ENCODE data around the gene OR9I1. TPM values are rescaled to one million over a fixed set of nuclear protein-coding genes. Genes with fewer than 3 reads are reported as not detected.
A peak's percentile ranks its signal among the peaks of the same experiment; 100 is the strongest.

Gene OR9I1, protein sequence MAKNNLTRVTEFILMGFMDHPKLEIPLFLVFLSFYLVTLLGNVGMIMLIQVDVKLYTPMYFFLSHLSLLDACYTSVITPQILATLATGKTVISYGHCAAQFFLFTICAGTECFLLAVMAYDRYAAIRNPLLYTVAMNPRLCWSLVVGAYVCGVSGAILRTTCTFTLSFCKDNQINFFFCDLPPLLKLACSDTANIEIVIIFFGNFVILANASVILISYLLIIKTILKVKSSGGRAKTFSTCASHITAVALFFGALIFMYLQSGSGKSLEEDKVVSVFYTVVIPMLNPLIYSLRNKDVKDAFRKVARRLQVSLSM
- not detected for polyA plus RNA-seq
- long read RNA-seq, donor 1 = 0 reads
- long read RNA-seq, donor 2 = 0 reads
- long read RNA-seq, donor 3 = 0 reads
- long read RNA-seq, donor 4 = 0 reads
- long read RNA-seq, donor 5 = 0 reads
- long read RNA-seq, donor 6 = 0 reads
- long read RNA-seq, donor 7 = 0 reads
- long read RNA-seq, donor 8 = 0 reads
- long read RNA-seq, donor 9 = 0 reads
- long read RNA-seq, donor 10 = 0 reads

DNA sequence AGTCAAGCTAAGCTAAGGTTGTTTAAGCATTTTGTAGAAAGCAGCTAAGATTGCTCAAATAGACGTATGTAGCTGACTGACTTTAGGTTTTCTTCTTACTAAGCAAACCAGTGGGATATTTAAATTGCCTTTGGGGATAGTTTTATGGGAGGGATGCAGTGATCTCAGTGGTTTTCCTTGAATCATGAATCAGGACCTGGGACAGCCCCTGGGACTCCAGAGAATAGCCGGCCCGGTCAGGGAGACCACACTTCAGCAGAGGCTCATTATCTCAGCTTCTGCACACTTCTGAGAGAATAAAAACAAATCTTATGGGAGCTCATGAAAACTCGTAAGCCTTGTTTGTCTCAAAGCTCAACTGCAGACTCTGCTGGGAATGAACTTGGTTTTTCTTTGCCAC, at the start of gene OR9I1:
Gene OR9I1, minus strand, starts transcription at position 62 of the 400 bp plus-strand sequence. CDS start 6,086 bp downstream, outside the sequence.
- 55 to 71% (median 62%) methylated on average over 4 of the region's 4 CpGs for WGBS, 3 donors
- no peaks in the 10 kb centered on the region for H3K36me3 ChIP-seq (ENCODE audit: control insufficient read depth in 3 of 3, insufficient read depth in 2 of 3, low read depth in 1 of 3, low read length in 3 of 3)
- no peak for FAIRE-seq

GRCh38 chr11:58165504-58166106, 40.3 kb upstream of the OR9I1 start:
- FAIRE-seq = no peak
- H3K27ac ChIP-seq (ENCODE audit: low read depth in 1 of 3, low read length in 2 of 3) = peak overlapping the region; percentile 5 to 75 (median 14)
- peak; percentile 86 to 87 for DNase-seq
- H3K9me3 ChIP-seq (ENCODE audit: control insufficient read depth in 2 of 2, insufficient read depth in 1 of 2, low read depth in 1 of 2, low read length in 1 of 2) = peaks cover 0 to 2% of the 10 kb centered on the region in 2 donors
- H3K27me3 ChIP-seq (ENCODE audit: control insufficient read depth in 3 of 3, insufficient read depth in 3 of 3, low read length in 3 of 3) = no peaks in the 10 kb centered on the region
- H3K36me3 ChIP-seq (ENCODE audit: control insufficient read depth in 3 of 3, insufficient read depth in 2 of 3, low read depth in 1 of 3, low read length in 3 of 3) = no peaks in the 10 kb centered on the region
- H3K4me3 ChIP-seq (ENCODE audit: low read depth in 1 of 3, low read length in 3 of 3) = no peak overlapping the region
- WGBS, 3 donors = 16 to 53% (median 27%) methylated on average over 7 of the region's 7 CpGs
- H3K4me1 ChIP-seq (ENCODE audit: control insufficient read depth in 3 of 3, insufficient read depth in 2 of 3, low read depth in 1 of 3, low read length in 2 of 3) = peaks cover 0 to 22% (median 16%) of the 10 kb centered on the region in 3 donors

More for the DNA sequence above, at the start of gene OR9I1:
- H3K27me3 ChIP-seq (ENCODE audit: control insufficient read depth in 3 of 3, insufficient read depth in 3 of 3, low read length in 3 of 3) = no peaks in the 10 kb centered on the region
- H3K9me3 ChIP-seq (ENCODE audit: control insufficient read depth in 2 of 2, insufficient read depth in 1 of 2, low read depth in 1 of 2, low read length in 1 of 2) = no peaks in the 10 kb centered on the region
- H3K4me3 ChIP-seq (ENCODE audit: low read depth in 1 of 3, low read length in 3 of 3) = no peak within 1 kb of the TSS
- DNase-seq = no peak
- H3K4me1 ChIP-seq (ENCODE audit: control insufficient read depth in 3 of 3, insufficient read depth in 2 of 3, low read depth in 1 of 3, low read length in 2 of 3) = no peaks in the 10 kb centered on the region
- H3K27ac ChIP-seq (ENCODE audit: low read depth in 1 of 3, low read length in 2 of 3) = no peak within 1 kb of the TSS

GRCh38 chr11:58164990-58165389, 39.7 kb upstream of the OR9I1 start:
- 28 to 40% (median 30%) methylated on average over 1 of the region's 1 CpG for WGBS, 3 donors
- Histone ChIP-seq H3K4me1 (ENCODE audit: control insufficient read depth in 3 of 3, insufficient read depth in 2 of 3, low read depth in 1 of 3, low read length in 2 of 3) (peaks cover 0 to 22% (median 16%) of the 10 kb centered on the region in 3 donors), H3K36me3 (ENCODE audit: control insufficient read depth in 3 of 3, insufficient read depth in 2 of 3, low read depth in 1 of 3, low read length in 3 of 3) (no peaks in the 10 kb centered on the region), H3K27me3 (ENCODE audit: control insufficient read depth in 3 of 3, insufficient read depth in 3 of 3, low read length in 3 of 3) (no peaks in the 10 kb centered on the region), H3K9me3 (ENCODE audit: control insufficient read depth in 2 of 2, insufficient read depth in 1 of 2, low read depth in 1 of 2, low read length in 1 of 2) (peaks cover 0 to 3% of the 10 kb centered on the region in 2 donors), H3K27ac (ENCODE audit: low read depth in 1 of 3, low read length in 2 of 3) (peak overlapping the region in 2 of 3 donors; percentile 60 to 75), H3K4me3 (ENCODE audit: low read depth in 1 of 3, low read length in 3 of 3) (no peak overlapping the region)
- DNase-seq (peak in 1 of 2 donors; percentile 21), FAIRE-seq (no peak)

- Histone ChIP-seq H3K36me3 (ENCODE audit: control insufficient read depth in 3 of 3, insufficient read depth in 2 of 3, low read depth in 1 of 3, low read length in 3 of 3) (no peaks in the 10 kb centered on the region), H3K9me3 (ENCODE audit: control insufficient read depth in 2 of 2, insufficient read depth in 1 of 2, low read depth in 1 of 2, low read length in 1 of 2) (peaks cover 0 to 7% of the 10 kb centered on the region in 2 donors), H3K27ac (ENCODE audit: low read depth in 1 of 3, low read length in 2 of 3) (peak overlapping the region; percentile 40 to 44 (median 41)), H3K4me3 (ENCODE audit: low read depth in 1 of 3, low read length in 3 of 3) (no peak overlapping the region), H3K4me1 (ENCODE audit: control insufficient read depth in 3 of 3, insufficient read depth in 2 of 3, low read depth in 1 of 3, low read length in 2 of 3) (peaks cover 0 to 22% (median 16%) of the 10 kb centered on the region in 3 donors), H3K27me3 (ENCODE audit: control insufficient read depth in 3 of 3, insufficient read depth in 3 of 3, low read length in 3 of 3) (no peaks in the 10 kb centered on the region)
- DNase-seq = peak; percentile 26 to 45
- 18 to 70% (median 42%) methylated on average over 4 of the region's 4 CpGs for WGBS, 3 donors
- FAIRE-seq = no peak
Observed at GRCh38 chr11:58164389-58164788, 39.1 kb upstream of the OR9I1 start.

DNA sequence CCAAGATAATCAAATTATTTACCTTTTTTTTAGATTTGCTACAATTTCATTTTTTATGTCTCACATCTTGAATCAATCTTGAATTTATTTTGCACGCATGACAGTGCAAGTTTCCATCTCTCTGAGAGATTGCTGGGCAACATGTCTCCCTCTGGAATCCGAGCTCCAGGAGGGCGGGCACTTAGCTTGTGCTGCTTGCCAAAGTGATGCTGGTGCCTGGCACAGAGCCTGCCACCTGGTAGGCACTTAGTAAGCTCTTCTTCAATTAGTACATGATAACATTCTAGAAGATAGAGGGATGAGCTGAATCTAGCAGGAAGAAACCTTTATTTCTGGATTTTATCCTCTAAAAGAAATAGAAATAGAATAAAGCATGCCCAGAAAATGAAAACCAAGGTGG, 27.5 kb upstream of the OR9I1 start:
- Histone ChIP-seq H3K36me3 (ENCODE audit: control insufficient read depth in 3 of 3, insufficient read depth in 2 of 3, low read depth in 1 of 3, low read length in 3 of 3) (no peaks in the 10 kb centered on the region), H3K4me1 (ENCODE audit: control insufficient read depth in 3 of 3, insufficient read depth in 2 of 3, low read depth in 1 of 3, low read length in 2 of 3) (peaks cover 0 to 7% (median 3%) of the 10 kb centered on the region in 3 donors), H3K9me3 (ENCODE audit: control insufficient read depth in 2 of 2, insufficient read depth in 1 of 2, low read depth in 1 of 2, low read length in 1 of 2) (peaks cover 0 to 4% of the 10 kb centered on the region in 2 donors), H3K27me3 (ENCODE audit: control insufficient read depth in 3 of 3, insufficient read depth in 3 of 3, low read length in 3 of 3) (no peaks in the 10 kb centered on the region), H3K4me3 (ENCODE audit: low read depth in 1 of 3, low read length in 3 of 3) (no peak overlapping the region), H3K27ac (ENCODE audit: low read depth in 1 of 3, low read length in 2 of 3) (no peak overlapping the region)
- FAIRE-seq (no peak), DNase-seq (no peak)
- WGBS, 3 donors = 69 to 72% (median 71%) methylated on average over 3 of the region's 3 CpGs

- H3K27ac ChIP-seq (ENCODE audit: low read depth in 1 of 3, low read length in 2 of 3) = no peak overlapping the region
- H3K27me3 ChIP-seq (ENCODE audit: control insufficient read depth in 3 of 3, insufficient read depth in 3 of 3, low read length in 3 of 3) = peaks cover 0 to 2% (median 0%) of the 10 kb centered on the region in 3 donors
- DNase-seq = no peak
- H3K4me1 ChIP-seq (ENCODE audit: control insufficient read depth in 3 of 3, insufficient read depth in 2 of 3, low read depth in 1 of 3, low read length in 2 of 3) = no peaks in the 10 kb centered on the region
- FAIRE-seq = no peak
- no peak overlapping the region for H3K4me3 ChIP-seq (ENCODE audit: low read depth in 1 of 3, low read length in 3 of 3)
- no peaks in the 10 kb centered on the region for H3K9me3 ChIP-seq (ENCODE audit: control insufficient read depth in 2 of 2, insufficient read depth in 1 of 2, low read depth in 1 of 2, low read length in 1 of 2)
- 86 to 89% (median 88%) methylated on average over 1 of the region's 1 CpG for WGBS, 3 donors
- no peaks in the 10 kb centered on the region for H3K36me3 ChIP-seq (ENCODE audit: control insufficient read depth in 3 of 3, insufficient read depth in 2 of 3, low read depth in 1 of 3, low read length in 3 of 3)
Observed at GRCh38 chr11:58142761-58143160, 17.4 kb upstream of the OR9I1 start.

- Histone ChIP-seq H3K4me1 (ENCODE audit: control insufficient read depth in 3 of 3, insufficient read depth in 2 of 3, low read depth in 1 of 3, low read length in 2 of 3) (peaks cover 0 to 3% (median 0%) of the 10 kb centered on the region in 3 donors), H3K36me3 (ENCODE audit: control insufficient read depth in 3 of 3, insufficient read depth in 2 of 3, low read depth in 1 of 3, low read length in 3 of 3) (no peaks in the 10 kb centered on the region), H3K4me3 (ENCODE audit: low read depth in 1 of 3, low read length in 3 of 3) (no peak overlapping the region), H3K9me3 (ENCODE audit: control insufficient read depth in 2 of 2, insufficient read depth in 1 of 2, low read depth in 1 of 2, low read length in 1 of 2) (no peaks in the 10 kb centered on the region), H3K27ac (ENCODE audit: low read depth in 1 of 3, low read length in 2 of 3) (no peak overlapping the region), H3K27me3 (ENCODE audit: control insufficient read depth in 3 of 3, insufficient read depth in 3 of 3, low read length in 3 of 3) (peaks cover 0 to 2% (median 0%) of the 10 kb centered on the region in 3 donors)
- DNase-seq (no peak), FAIRE-seq (no peak)
- WGBS, 3 donors = 80 to 100% (median 88%) methylated on average over 1 of the region's 1 CpG
Observed at GRCh38 chr11:58135171-58135570, 9.8 kb upstream of the OR9I1 start.

DNA sequence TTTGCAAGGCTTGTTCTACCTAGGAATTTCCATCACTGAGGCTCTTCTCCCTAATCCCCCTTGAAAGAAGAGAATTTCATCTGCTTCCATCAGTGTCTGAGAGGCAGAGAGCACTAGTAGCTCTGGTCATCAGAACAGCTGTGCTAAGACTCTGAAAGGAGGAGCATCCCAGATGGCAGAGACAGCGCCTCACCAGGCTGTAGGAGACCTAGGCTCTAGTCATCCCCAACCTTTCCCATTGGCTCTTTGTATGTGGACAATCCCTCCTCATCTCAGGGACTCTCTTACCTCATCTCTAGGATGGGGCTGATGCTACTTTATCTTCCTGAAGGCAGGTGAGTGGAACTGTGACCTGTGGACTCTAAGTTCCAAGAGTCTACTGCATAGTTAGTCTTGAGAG, 8.8 kb upstream of the OR9I1 start:
- Histone ChIP-seq H3K27ac (ENCODE audit: low read depth in 1 of 3, low read length in 2 of 3) (no peak overlapping the region), H3K4me3 (ENCODE audit: low read depth in 1 of 3, low read length in 3 of 3) (no peak overlapping the region), H3K27me3 (ENCODE audit: control insufficient read depth in 3 of 3, insufficient read depth in 3 of 3, low read length in 3 of 3) (peaks cover 0 to 2% (median 0%) of the 10 kb centered on the region in 3 donors), H3K9me3 (ENCODE audit: control insufficient read depth in 2 of 2, insufficient read depth in 1 of 2, low read depth in 1 of 2, low read length in 1 of 2) (no peaks in the 10 kb centered on the region), H3K4me1 (ENCODE audit: control insufficient read depth in 3 of 3, insufficient read depth in 2 of 3, low read depth in 1 of 3, low read length in 2 of 3) (peaks cover 0 to 3% (median 0%) of the 10 kb centered on the region in 3 donors), H3K36me3 (ENCODE audit: control insufficient read depth in 3 of 3, insufficient read depth in 2 of 3, low read depth in 1 of 3, low read length in 3 of 3) (no peaks in the 10 kb centered on the region)
- WGBS, 3 donors = 84 to 95% (median 85%) methylated on average over 1 of the region's 1 CpG
- DNase-seq (peak; percentile 23 to 32), FAIRE-seq (no peak)

All from small intestine (tissue), 16 donors.